GM18867 (cell line): ENCODE measurements around the gene BOK.

Experiments used
- ATAC-seq: cut with Tn5 transposase; IDR thresholded peaks from one replicate; pipeline ENCODE4 v1.9.1; 2021; ENCODE audit warnings: mild to moderate bottlenecking, moderate library complexity; ENCODE audit not compliant: unreplicated experiment

Gene BOK

DNA sequence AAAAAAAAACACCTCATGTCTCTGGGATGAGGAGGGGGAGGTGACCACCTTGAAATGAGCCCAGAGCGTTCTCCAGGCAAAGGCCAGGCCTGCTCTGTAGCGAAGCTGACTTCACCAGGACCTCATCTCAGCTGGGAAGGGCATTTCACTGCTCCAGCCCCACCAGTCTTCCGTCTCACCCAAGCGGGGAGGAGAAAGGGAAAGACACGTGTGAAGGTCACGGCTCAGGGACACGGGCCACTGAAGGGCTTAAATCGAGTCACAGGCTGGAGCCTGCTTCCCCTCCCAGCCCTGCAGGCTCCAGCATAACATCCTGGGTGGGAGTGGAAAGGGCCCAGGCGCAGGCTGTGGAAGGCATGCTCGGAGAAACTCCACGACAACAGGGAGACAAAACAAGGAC is 60.3 kb downstream of the BOK start:
- no peak for ATAC-seq

DNA sequence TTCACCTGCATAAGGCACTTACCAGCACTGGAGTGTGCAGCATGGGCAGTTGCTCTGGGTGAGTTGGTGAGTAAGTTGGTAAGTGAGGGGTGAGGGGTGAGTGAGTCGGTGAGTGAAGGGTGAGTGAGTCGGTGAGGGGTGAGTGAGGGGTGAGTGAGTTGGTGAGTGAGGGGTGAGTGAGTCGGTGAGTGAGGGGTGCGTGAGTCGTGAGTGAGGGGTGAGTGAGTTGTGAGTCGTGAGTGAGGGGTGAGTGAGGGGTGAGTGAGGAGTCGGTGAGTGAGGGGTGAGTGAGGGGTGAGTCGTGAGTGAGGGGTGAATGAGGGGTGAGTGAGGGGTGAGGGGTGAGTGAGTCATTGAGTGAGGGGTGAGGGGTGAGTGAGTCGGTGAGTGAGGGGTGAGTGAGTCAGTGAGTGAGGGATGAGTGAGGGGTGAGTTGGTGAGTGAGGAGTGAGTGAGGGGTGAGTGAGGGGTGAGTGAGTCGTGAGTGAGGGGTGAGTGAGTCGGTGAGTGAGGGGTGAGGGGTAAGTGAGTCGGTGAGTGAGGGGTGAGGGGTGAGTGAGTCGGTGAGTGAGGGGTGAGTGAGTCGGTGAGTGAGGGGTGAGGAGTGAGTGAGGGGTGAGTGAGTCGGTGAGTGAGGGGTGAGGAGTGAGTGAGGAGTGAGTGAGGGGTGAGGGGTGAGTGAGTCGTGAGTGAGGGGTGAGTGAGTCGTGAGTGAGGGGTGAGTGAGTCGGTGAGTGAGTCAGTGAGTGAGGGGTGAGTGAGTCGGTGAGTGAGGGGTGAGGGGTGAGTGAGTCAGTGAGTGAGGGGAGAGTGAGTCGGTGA is 61.3 kb downstream of the BOK start:
- ATAC-seq = no peak

DNA sequence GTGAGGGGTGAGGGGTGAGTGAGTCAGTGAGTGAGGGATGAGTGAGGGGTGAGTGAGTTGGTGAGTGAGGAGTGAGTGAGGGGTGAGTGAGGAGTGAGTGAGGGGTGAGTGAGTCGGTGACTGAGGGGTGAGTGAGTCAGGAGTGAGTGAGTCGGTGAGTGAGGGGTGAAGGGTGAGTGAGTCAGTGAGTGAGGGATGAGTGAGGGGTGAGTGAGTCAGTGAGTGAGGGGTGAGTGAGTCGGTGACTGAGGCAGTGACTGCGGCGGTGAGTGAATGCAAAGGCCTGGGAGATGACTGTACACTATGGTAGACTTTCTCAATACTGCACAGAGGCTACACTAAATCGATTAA is 61.8 kb downstream of the BOK start:
- ATAC-seq = no peak
